ENCODE results near the gene DNAJC5G. TPM values are rescaled to one million over a fixed set of nuclear protein-coding genes. Genes with fewer than 3 reads are reported as not detected.

Gene DNAJC5G
- polyA plus RNA-seq, 1 of the 3 experiments (the other 2 are of a cell fraction) = 0.18 TPM

GRCh38 chr2:27255660-27256059 lies 19.6 kb upstream of the DNAJC5G start:
- POLR2A ChIA-PET = interaction anchor here (0.8 to 1.0 kb wide), 2 partner anchors 8 to 27 kb away, joined by 3 to 4 read pairs; partner anchors contain the start of gene TRIM54
- no peak for DNase-seq
- no peaks in the 10 kb centered on the region for H3K9me3 ChIP-seq
- H3K27me3 ChIP-seq (ENCODE audit: insufficient read depth) = peaks cover 5% of the 10 kb centered on the region; the same call in 1 of the 2 replicates
- WGBS (ENCODE audit: low lambda C conversion rate) = 19% methylated on average over 1 of the region's 1 CpG
- no peak overlapping the region for H3K9ac ChIP-seq
- no peaks in the 10 kb centered on the region for H3K9me2 ChIP-seq
- peak overlapping the region; percentile 36 to 82 for H3K27ac ChIP-seq (ENCODE audit: low read depth in 2 of 2, low read length in 1 of 2)
- H3K36me3 ChIP-seq (replicated peaks in 1 of 2; ENCODE audit: control insufficient read depth in 1 of 2, insufficient read depth in 2 of 2, low read length in 1 of 2) = no peaks in the 10 kb centered on the region
- H3K4me3 ChIP-seq (ENCODE audit: low read depth in 2 of 2, low read length in 1 of 2) = no peak overlapping the region
- peak overlapping the region; percentile 72 for H3K4me2 ChIP-seq
- H4K20me1 ChIP-seq (ENCODE audit: insufficient read depth) = no peaks in the 10 kb centered on the region
- peaks cover 14 to 18% of the 10 kb centered on the region in 2 experiments for H3K4me1 ChIP-seq (ENCODE audit: control insufficient read depth in 1 of 2, insufficient read depth in 2 of 2, low read depth in 1 of 2, low read length in 1 of 2)
- CTCF ChIA-PET = interaction anchor here (0.9 to 10.8 kb wide), 10 partner anchors 9 to 132 kb away, joined by 3 to 133 read pairs (median 4); partner anchors contain the start of genes ABHD1 and SLC30A3
- no peaks in the 10 kb centered on the region for H3K79me2 ChIP-seq (ENCODE audit: insufficient read depth)
- H2AFZ ChIP-seq (ENCODE audit: low read depth) = 0 out of 2 replicates have a peak overlapping the region, but pooled peaks have one; percentile 47
- H3F3A ChIP-seq (replicated peaks; ENCODE audit: insufficient read depth) = peaks cover 17% of the 10 kb centered on the region
- TF ChIP-seq CHD2 (IDR thresholded peaks at IDR 0.05; ENCODE audit: low read length, partially characterized antibody) (no peak), TEAD4 (IDR thresholded peaks at IDR 0.05; ENCODE audit: borderline replicate concordance, insufficient read depth) (0 out of 2 replicates have a peak, but pooled peaks have one; percentile 44), POLR2AphosphoS5 (IDR thresholded peaks at IDR 0.05; ENCODE audit: low read depth, low read length) (peak; percentile 16; the same call in 1 of the 2 replicates), FOXM1 (IDR thresholded peaks at IDR 0.05; ENCODE audit: low read depth) (no peak), GATA2 (CRISPR knock-in tag; IDR thresholded peaks at IDR 0.05) (no peak), NFIC (IDR thresholded peaks at IDR 0.05; ENCODE audit: borderline replicate concordance) (peak; percentile 74; the same call in 1 of the 2 replicates), IRF3 (IDR thresholded peaks at IDR 0.05; ENCODE audit: low read depth, low read length) (no peak), FOXJ3 (CRISPR knock-in tag; IDR thresholded peaks at IDR 0.05) (no peak), REST (IDR thresholded peaks at IDR 0.05; ENCODE audit: low read depth, low read length) (no peak), TAF1 (IDR thresholded peaks at IDR 0.05; ENCODE audit: borderline replicate concordance, low read depth, low read length) (no peak), RAD21 (IDR thresholded peaks at IDR 0.05; ENCODE audit: low read length) (no peak), ELF1 (IDR thresholded peaks at IDR 0.05) (no peak), EP300 (IDR thresholded peaks at IDR 0.05; ENCODE audit: borderline replicate concordance in 1 of 2, low read depth in 1 of 2, low read length in 1 of 2) (no peak), EZH2phosphoT487 (IDR thresholded peaks at IDR 0.05; ENCODE audit: borderline replicate concordance, low read depth) (no peak), CTCF (IDR thresholded peaks at IDR 0.05) (no peak), RFX5 (IDR thresholded peaks at IDR 0.05; ENCODE audit: low read length) (no peak), TCF12 (IDR thresholded peaks at IDR 0.05) (peak; percentile 41; the same call in 1 of the 2 replicates), MEF2A (IDR thresholded peaks at IDR 0.05; ENCODE audit: borderline replicate concordance, low read depth) (no peak; the same call in 1 of the 2 replicates), GABPA (IDR thresholded peaks at IDR 0.05; ENCODE audit: low read depth) (no peak), MXI1 (IDR thresholded peaks at IDR 0.05; ENCODE audit: low read depth, low read length) (no peak), PBX3 (IDR thresholded peaks at IDR 0.05) (peak; percentile 69), MAX (IDR thresholded peaks at IDR 0.05; ENCODE audit: low read depth) (no peak; the same call in 1 of the 2 replicates), JUND (IDR thresholded peaks at IDR 0.05) (no peak; the same call in 1 of the 2 replicates), USF1 (IDR thresholded peaks at IDR 0.05; ENCODE audit: borderline replicate concordance, low read depth) (no peak), SIN3A (IDR thresholded peaks at IDR 0.05; ENCODE audit: borderline replicate concordance, low read depth, low read length) (no peak), NRF1 (IDR thresholded peaks at IDR 0.05; ENCODE audit: low read depth, low read length) (no peak)
